ENCODE measurements around the gene RASD2. TPM values are rescaled to one million over a fixed set of nuclear protein-coding genes. Genes with fewer than 3 reads are reported as not detected.

Gene RASD2
- total RNA-seq, 1 donor from 2014 or later, result 0.45 TPM

GRCh38 chr22:35541254-35541748, 670 bp downstream of the RASD2 start:
- DNase-seq (ENCODE audit: low read depth), result no peak

DNA sequence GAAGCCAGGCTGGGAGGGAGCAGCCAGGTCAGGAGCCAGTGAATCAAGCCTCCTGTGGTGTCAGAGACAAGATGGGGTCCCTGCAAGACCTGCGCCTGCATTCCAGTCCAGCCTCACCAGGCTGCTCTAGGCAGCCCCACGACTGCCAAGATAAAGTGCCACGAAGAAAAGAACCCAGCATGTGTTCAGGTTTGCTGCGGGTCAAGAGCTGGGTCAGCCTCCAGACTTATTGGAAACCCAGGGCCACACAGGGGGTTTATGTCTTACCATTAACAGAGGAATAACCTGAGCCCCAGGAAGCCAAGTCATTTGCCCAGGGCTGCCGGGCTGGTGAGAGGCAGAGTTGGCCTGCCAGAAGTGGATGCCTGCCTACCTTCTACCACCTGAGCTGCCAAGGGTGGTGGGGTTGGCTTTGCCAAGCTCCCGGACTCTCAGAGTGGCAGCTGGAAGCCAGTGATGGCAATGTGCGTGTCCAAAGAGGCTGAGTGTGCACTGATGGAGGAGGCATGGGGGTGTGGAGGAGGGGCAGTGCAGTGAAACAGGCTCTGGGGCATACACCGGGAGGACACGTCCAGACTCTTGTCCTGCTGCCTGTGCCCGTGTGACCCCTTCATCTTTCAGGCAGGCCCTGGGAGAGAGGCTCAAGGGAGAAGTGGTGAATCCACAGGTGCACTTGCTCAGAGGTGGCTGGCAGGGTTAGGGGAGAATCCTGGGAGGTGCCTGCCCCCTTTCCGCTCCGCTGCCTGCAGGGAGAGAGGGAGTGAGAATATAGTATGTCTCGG, 1.7 kb downstream of the RASD2 start:
- DNase-seq (ENCODE audit: low read depth), result no peak

GRCh38 chr22:35542939-35543516, 2.4 kb downstream of the RASD2 start:
- no peak for DNase-seq (ENCODE audit: low read depth)

- DNase-seq (ENCODE audit: low read depth), result no peak
These were observed 3.1 kb downstream of the RASD2 start for GRCh38 chr22:35543702-35544101.

DNA sequence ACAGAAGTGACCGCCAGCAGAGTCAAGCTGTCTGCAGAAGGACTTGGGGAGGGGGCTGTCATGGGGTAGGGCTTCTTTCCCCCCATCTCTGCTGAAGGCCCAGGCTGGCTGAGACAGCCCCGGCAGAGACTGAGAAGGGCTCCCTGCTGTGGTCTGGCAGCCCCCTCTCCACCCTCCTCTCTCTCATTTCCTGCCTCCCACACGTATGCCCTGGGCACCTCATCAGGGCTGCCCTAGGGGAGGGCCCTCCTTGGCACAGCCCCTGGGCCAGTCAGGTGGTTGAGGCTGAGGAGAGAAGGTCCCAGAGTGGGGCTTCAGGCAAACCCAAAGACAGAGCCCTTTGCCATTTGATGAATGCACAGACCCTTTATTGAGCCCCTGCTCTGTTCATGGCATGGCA, 3.6 kb downstream of the RASD2 start:
- no peak for DNase-seq (ENCODE audit: low read depth)

DNA sequence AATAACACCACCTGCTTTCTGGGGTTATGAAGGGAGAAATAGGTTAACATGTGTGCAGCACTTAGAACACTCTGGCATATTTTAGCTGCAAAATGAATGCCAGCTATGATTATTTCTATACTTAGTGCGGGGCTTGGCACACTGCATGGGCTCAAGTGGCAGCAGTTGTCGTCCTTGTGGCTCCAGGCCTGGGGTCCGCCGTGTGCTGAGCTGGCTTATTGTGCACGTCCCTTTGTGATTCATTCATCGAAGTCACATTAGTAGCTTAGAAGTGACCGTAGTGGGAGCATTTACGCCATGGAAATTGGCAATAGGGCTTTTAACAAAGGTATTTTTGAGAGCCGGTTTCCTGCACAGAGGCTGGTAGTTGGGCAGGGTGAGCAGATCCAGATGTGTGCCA, 4.2 kb downstream of the RASD2 start:
- DNase-seq (ENCODE audit: low read depth), result peak; percentile 80

GRCh38 chr22:35546886-35547285, 6.3 kb downstream of the RASD2 start:
- DNase-seq (ENCODE audit: low read depth), result no peak

- DNase-seq (ENCODE audit: low read depth), result no peak
These were observed 7.5 kb downstream of the RASD2 start for GRCh38 chr22:35547987-35548721.

- DNase-seq (ENCODE audit: low read depth), result no peak
These were observed 8.1 kb downstream of the RASD2 start for GRCh38 chr22:35548722-35549112.

GRCh38 chr22:35549328-35549727, 8.7 kb downstream of the RASD2 start:
- DNase-seq (ENCODE audit: low read depth), result no peak

GRCh38 chr22:35551549-35552177, 11.0 kb downstream of the RASD2 start:
- no peak for DNase-seq (ENCODE audit: low read depth)

DNA sequence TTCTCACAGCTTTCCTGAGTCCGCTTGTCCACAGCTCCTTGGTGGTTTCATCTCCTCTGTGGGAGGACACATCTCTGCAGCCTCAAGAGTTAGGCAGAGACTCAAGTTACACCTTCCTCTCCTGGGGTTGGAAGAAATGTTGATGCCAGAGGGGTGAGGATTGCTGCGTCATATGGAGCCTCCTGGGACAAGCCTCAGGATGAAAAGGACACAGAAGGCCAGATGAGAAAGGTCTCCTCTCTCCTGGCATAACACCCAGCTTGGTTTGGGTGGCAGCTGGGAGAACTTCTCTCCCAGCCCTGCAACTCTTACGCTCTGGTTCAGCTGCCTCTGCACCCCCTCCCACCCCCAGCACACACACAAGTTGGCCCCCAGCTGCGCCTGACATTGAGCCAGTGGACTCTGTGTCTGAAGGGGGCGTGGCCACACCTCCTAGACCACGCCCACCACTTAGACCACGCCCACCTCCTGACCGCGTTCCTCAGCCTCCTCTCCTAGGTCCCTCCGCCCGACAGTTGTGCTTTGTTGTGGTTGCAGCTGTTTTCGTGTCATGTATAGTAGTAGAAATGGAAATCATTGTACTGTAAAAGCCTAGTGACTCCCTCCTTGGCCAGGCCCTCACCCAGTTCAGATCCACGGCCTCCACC, 11.7 kb downstream of the RASD2 start:
- peak; percentile 74 for DNase-seq (ENCODE audit: low read depth)

DNA sequence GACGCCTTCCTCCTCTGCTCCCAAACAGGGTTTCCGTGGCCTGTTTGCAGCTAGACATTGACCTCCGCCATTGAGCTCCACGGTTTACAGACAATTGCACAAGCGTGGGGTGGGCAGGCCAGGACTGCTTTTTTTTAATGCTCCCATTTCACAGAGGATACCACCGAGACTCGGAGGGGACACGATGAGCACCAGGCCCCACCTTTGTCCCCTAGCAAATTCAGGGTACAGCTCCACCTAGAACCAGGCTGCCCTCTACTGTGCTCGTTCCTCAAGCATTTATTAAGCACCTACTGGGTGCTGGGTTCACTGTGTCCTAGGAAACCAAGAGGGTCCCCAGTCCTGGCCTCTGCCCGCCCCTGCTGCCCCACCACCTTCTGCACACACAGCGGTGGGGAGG, 12.2 kb downstream of the RASD2 start:
- DNase-seq (ENCODE audit: low read depth), result no peak

DNA sequence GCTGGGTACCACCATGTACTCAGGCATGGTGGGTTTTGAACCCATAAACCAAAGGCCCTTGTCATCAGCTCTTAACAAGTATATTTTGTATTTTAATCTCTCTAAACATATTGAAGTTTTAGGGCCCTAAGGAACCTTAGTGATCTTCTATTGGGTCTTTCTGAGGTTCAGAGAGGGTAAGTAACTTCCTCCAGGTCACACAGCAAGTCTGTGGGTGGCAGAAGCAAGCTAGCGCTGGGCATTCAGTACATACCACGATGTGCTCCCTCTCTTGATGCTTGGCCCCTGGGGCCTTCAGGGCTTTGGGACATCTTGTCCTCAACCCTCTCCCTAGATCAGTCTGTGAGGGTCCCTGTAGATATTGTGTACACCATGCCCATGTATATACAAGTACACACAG, 12.7 kb downstream of the RASD2 start:
- no peak for DNase-seq (ENCODE audit: low read depth)

DNA sequence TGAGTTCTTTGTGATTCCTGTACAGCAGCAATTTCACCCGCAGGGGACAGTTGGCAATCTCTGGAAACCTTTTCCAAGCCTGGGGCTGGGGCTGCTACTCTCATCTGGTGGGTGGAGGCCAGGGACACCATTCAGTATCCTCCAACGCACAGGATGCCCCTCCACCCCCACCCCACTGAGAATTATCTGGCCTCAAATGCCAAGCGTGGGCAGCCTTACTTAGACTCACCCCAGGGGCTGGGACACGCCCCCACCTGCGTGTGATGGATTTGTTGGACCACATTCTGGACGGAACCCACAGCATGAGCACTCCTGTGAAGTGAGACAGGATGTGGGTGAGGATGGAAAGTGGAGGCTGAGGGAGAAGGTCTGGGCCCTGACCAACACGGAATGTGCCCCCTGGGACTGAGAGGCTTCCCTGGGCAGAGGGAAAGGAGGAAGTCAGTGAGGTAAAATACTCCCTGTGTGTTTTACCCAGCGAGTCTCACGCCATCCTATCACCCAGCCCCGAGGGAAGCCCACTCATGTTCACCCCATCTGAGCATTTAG, 13.7 kb downstream of the RASD2 start:
- DNase-seq (ENCODE audit: low read depth), result no peak

DNA sequence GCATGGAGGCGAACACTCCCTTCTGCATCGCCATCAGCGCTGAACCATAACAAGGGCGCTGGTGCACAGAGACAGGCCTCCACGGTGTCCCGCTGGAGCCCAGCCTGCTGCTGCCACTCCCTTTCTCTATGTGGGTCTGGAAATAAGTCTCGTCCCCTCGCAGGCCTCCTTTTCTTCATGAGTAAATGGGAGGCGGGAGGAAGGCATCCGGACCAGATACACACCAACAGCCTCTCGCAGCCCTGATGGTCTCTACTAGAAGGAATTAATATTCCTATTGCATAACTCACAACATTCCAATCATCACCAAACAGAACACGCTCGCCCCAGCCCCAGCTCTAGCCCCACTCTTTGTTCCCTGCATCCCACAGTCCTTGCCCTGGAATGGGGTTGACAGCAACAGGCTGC, 14.9 kb downstream of the RASD2 start:
- DNase-seq (ENCODE audit: low read depth), result no peak

- no peak for DNase-seq (ENCODE audit: low read depth)
These were observed 15.4 kb downstream of the RASD2 start for GRCh38 chr22:35555946-35556547.

DNA sequence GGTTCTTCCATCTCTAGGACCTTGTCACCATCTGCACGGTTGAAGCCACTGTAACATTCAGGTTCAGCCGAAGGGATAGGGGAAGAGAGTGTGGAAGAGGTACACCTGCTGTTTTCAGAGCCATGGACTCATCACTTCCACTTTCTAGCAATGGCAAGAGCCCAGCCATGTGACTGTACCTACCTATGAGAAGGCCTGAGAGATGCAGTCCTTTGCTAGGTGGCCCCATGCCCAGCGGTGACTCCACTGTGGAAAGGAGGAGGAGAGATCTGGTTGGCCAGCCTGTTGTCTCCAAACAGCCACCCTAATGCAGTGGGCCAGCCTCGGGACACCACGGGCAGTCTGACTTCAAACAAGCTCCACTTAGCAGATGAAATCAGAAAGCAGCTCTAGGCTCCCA, 16.0 kb downstream of the RASD2 start:
- DNase-seq (ENCODE audit: low read depth), result no peak

DNA sequence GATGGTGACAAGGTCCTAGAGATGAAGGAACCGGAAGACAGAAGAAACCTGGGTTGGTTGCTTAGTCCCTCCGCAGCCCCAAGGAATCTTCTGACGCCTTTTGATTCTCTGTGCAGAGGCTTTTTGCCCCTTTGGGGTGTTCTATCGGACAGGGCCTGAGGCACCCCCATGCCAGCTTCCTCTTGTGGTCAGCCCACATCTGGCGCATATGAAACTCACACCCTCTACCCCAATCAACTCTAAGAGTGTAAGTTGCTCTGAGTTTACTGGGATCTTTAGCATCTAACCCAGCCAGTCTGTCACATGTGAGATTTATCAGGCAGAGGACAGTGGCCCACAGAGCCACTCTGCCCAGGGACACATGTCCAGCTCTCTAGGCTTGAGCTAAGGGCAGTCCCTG, 17.4 kb downstream of the RASD2 start:
- no peak for DNase-seq (ENCODE audit: low read depth)

DNA sequence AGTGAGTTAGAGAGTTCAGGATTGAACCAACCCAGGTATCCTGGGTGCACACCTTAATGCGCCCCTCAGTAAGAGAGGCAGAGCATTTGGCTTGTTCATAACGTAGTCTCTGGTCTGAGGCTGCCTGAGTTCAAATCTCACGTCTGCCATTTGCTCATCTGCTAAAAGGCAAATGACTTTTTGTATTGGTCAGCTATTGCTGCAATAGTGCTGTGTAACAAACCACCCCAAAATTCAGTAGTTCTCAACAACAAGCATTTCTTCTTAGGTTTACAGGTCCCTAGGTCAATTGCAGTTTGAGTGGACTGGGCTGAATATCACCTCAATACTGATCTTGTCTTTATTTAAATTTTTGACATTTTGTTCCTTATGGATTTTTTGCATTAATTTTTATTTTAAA, 18.1 kb downstream of the RASD2 start:
- DNase-seq (ENCODE audit: low read depth), result no peak

Measured in myocyte (in vitro differentiated cells).